Body of pancreas (tissue), 4 donors: ENCODE results near the gene PLA2G4D. TPM values are rescaled to one million over a fixed set of nuclear protein-coding genes. Genes with fewer than 3 reads are reported as not detected.

Experiments used
- ATAC-seq: fragments of 150-250 bp; one replicate; pipeline ENCODE4 v1.9.1; 2016
- DNase-seq, 4 donors: peaks; one replicate each; pipeline ENCODE4 v3.0.0-alpha.2; 2019
- H3K27ac ChIP-seq, 4 donors: fragments of 200-600 bp; sonication (generic); 1 replicate in 3 of 4; 2 replicates in 1 of 4; pipeline versions ENCODE4 v1.5.1 to v1.6.1; 2016 to 2019; ENCODE audit warnings: mild to moderate bottlenecking in 1 of 4, mixed read lengths in 1 of 4, moderate library complexity in 1 of 4
- H3K27me3 ChIP-seq, 2 donors: fragments of 200-600 bp; sonication (generic); one replicate each; pipeline ENCODE4 v1.6.0; 2016; ENCODE audit warnings: mild to moderate bottlenecking in 1 of 2
- H3K36me3 ChIP-seq, 2 donors: fragments of 200-600 bp; sonication (generic); replicated peaks in 1 of 2; 2 replicates each; pipeline ENCODE4 v1.5.1; 2016; ENCODE audit warnings: low read depth in 2 of 2; ENCODE audit not compliant: insufficient read depth in 1 of 2
- H3K4me1 ChIP-seq: fragments of 200-600 bp; sonication (generic); one replicate; pipeline ENCODE4 v1.6.0; 2016
- H3K4me3 ChIP-seq, 2 donors: fragments of 200-600 bp; sonication (generic); 1 replicate in 1 of 2; 2 replicates in 1 of 2; pipeline ENCODE4 v1.5.1; 2016 to 2019
- H3K9me3 ChIP-seq, 3 donors: fragments of 200-600 bp; sonication (generic); 1 replicate in 2 of 3; 2 replicates in 1 of 3; pipeline ENCODE4 v1.5.1; 2016
- POLR2A ChIP-seq, 3 donors: fragments of 450-650 bp; IDR thresholded peaks; one replicate each; pipeline ENCODE4 v1.6.1; 2016; ENCODE audit warnings: antibody characterized with exemption in 3 of 3, mild to moderate bottlenecking in 2 of 3
- WGBS, 2 donors: methylation state at CpG; one replicate each; pipeline ENCODE4 v1.1.5; 2017; 5-methylcytosine and 5-hydroxymethylcytosine counted together
- intact Hi-C: fragments of 100-400 bp; cut with DNase I; formaldehyde crosslinking; loops from one replicate; pipeline ENCODE4 v1.15.1; 2023
- total RNA-seq, 2 donors: library from RNA; depleted of rRNA; stranded (reverse); fragments of >200 nt; gene quantifications; one replicate each; pipeline ENCODE4 v1.1.0, GENCODE V29; 2016
- TF ChIP-seq, protein P1 (sequence below), 7 experiments: fragments of 450-650 bp in 4 of 7; fragments of 200-600 bp in 3 of 7; sonication (generic) in 3 of 7; IDR thresholded peaks; one replicate each; pipeline ENCODE4 v1.5.1; 2016 to 2019; ENCODE audit warnings: antibody characterized with exemption in 7 of 7

The PLA2G4D gene
- total RNA-seq, 2 donors from 2014 or later = not detected

DNA sequence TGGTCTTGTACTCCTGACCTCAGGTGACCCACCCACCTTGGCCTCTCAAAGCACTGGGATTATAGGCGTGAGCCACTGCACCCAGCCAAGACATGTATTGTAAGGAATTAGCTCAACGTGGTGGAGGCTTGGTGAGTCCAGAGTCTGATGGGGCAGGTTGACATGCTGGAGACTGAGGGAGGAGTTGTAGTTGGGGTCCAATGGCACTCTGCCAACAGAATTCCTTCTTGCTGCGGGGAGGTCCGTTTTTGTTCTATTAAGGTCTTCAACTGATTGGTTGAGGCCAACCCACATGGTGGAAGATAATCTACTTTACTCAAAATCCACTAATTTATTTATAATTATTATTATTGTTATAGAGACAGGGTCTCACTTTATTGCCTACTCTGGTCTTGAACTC, 30.1 kb downstream of the PLA2G4D start:
- Histone ChIP-seq H3K27me3 (no peaks in the 10 kb centered on the region), H3K4me1 (peaks cover 25% of the 10 kb centered on the region), H3K4me3 (no peak overlapping the region), H3K36me3 (no peaks in the 10 kb centered on the region), H3K9me3 (no peaks in the 10 kb centered on the region), H3K27ac (no peak overlapping the region)
- ATAC-seq (no peak), DNase-seq (no peak)
- no peak for TF ChIP-seq POLR2A (IDR thresholded peaks at IDR 0.05)
- TF ChIP-seq, protein P1, sequence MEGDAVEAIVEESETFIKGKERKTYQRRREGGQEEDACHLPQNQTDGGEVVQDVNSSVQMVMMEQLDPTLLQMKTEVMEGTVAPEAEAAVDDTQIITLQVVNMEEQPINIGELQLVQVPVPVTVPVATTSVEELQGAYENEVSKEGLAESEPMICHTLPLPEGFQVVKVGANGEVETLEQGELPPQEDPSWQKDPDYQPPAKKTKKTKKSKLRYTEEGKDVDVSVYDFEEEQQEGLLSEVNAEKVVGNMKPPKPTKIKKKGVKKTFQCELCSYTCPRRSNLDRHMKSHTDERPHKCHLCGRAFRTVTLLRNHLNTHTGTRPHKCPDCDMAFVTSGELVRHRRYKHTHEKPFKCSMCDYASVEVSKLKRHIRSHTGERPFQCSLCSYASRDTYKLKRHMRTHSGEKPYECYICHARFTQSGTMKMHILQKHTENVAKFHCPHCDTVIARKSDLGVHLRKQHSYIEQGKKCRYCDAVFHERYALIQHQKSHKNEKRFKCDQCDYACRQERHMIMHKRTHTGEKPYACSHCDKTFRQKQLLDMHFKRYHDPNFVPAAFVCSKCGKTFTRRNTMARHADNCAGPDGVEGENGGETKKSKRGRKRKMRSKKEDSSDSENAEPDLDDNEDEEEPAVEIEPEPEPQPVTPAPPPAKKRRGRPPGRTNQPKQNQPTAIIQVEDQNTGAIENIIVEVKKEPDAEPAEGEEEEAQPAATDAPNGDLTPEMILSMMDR (IDR thresholded peaks at IDR 0.05) = no peak
- WGBS, 2 donors = 81 to 92% methylated on average over 4 of the region's 4 CpGs
- intact Hi-C loops = loop anchor here (5.0 kb wide), 1 partner anchor 72 kb away; no protein-coding TSS in a partner anchor

DNA sequence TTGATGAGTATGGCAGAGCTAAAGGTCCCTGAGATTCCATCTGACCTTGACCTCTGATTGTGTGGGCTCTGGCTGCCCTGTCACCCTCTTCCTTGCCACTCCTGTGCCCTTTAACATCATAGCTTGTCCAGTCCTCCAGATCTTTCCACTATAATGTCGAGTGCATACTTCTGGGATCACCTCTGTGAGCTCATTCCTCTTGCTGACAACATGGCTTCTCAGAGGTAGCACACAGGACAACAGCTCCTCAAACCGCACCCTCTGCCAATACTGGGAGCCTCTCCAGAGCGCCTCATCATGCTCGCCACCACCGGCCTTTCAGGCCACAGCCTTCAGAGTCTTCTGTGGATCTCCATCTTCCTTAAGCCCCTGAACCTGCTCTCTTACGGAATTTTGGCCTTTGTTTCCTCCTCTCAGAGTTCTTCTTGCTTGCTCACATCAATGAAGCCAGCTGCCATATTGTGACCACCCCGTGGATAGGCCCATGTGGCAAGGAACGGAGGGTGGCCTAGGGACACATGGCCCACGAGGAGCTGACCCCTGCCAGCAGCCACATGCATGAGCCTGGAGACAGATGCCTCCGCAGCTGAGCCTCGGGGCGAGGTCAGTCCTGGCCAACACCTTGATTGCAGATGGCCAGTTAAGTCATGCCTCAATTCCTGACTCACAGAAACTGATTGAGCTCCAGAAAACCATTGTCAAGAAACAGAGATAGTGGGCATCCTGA, 31.1 kb downstream of the PLA2G4D start:
- intact Hi-C loops = loop anchor here (5.0 kb wide), 1 partner anchor 71 kb away; no protein-coding TSS in a partner anchor
- TF ChIP-seq, protein P1 (IDR thresholded peaks at IDR 0.05) = no peak
- no peak for TF ChIP-seq POLR2A (IDR thresholded peaks at IDR 0.05)
- Histone ChIP-seq H3K27ac (no peak overlapping the region), H3K27me3 (no peaks in the 10 kb centered on the region), H3K4me1 (peaks cover 25% of the 10 kb centered on the region), H3K36me3 (no peaks in the 10 kb centered on the region), H3K4me3 (no peak overlapping the region), H3K9me3 (no peaks in the 10 kb centered on the region)
- DNase-seq (no peak), ATAC-seq (no peak)
- WGBS, 2 donors = 85 to 90% methylated on average over 12 of the region's 12 CpGs

DNA sequence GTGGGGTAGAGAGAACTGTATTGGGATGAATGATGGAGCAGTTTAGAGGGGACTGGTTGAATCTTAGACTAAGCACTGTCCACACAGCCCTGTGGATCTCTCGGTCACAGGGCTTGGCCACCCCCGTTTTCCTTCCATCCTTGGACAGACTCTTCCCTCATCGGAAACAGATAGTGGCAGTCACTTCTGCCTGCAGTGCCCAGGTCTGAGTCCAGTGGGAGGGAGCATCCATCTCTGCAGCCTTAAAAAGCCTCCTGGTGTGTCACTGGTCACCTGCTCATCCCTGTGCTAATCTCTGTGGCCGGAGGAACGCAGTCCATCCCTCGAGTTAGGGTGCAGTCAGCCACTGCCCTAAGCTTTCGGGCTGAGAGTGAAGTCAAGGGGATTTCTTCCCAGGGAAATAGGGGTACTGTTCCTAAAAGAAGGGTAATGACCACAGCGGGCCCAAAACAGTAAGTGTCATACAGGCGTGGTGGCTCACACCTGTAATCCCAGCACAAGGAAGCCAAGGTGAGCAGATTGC, 32.0 kb downstream of the PLA2G4D start:
- H3K4me1 ChIP-seq = peaks cover 35% of the 10 kb centered on the region
- no peaks in the 10 kb centered on the region for H3K27me3 ChIP-seq
- DNase-seq (no peak), ATAC-seq (no peak)
- no peak overlapping the region for H3K27ac ChIP-seq
- TF ChIP-seq, protein P1 (IDR thresholded peaks at IDR 0.05) = no peak
- TF ChIP-seq POLR2A (IDR thresholded peaks at IDR 0.05) = no peak
- H3K9me3 ChIP-seq = no peaks in the 10 kb centered on the region
- no peak overlapping the region for H3K4me3 ChIP-seq
- 94 to 95% methylated on average over 5 to 9 of the region's 9 CpGs for WGBS, 2 donors
- intact Hi-C loops = loop anchor here (5.0 kb wide), 1 partner anchor 70 kb away; no protein-coding TSS in a partner anchor
- no peaks in the 10 kb centered on the region for H3K36me3 ChIP-seq

DNA sequence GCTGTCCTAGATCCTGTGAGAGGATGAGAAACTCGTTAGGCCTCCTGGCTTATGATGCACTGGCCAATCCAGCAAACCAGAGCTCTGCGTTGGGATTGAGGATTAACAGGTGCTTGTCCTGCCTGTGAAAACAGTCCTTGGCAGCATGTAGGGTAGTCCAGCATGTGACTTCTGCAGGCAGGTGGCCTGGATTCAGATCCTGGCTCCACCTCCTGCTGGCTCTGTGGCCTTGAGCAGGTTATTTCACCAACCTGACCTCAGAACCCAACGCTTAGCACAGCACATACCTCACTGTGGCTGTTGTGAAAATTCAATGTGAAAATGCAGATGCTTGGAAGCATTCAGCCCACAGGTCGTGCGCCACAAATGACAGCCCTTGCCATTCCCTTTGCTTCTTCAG, 33.6 kb downstream of the PLA2G4D start:
- H3K4me1 ChIP-seq = peaks cover 36% of the 10 kb centered on the region
- peak; percentile 81 to 90 (median 89) for DNase-seq
- no peaks in the 10 kb centered on the region for H3K27me3 ChIP-seq
- intact Hi-C loops = loop anchor here (5.0 kb wide), 1 partner anchor 68 kb away; no protein-coding TSS in a partner anchor
- H3K4me3 ChIP-seq = no peak overlapping the region
- WGBS, 2 donors = 30 to 31% methylated on average over 5 of the region's 5 CpGs
- ATAC-seq = peak; percentile 77
- H3K36me3 ChIP-seq = no peaks in the 10 kb centered on the region
- TF ChIP-seq, protein P1 (IDR thresholded peaks at IDR 0.05) = no peak
- peak in 1 of 3 donors; percentile 13 for TF ChIP-seq POLR2A (IDR thresholded peaks at IDR 0.05)
- H3K27ac ChIP-seq = peak overlapping the region; percentile 19 to 63 (median 30)
- no peaks in the 10 kb centered on the region for H3K9me3 ChIP-seq
